ENCODE measurements around the gene DCBLD1.

The DCBLD1 gene

DNA sequence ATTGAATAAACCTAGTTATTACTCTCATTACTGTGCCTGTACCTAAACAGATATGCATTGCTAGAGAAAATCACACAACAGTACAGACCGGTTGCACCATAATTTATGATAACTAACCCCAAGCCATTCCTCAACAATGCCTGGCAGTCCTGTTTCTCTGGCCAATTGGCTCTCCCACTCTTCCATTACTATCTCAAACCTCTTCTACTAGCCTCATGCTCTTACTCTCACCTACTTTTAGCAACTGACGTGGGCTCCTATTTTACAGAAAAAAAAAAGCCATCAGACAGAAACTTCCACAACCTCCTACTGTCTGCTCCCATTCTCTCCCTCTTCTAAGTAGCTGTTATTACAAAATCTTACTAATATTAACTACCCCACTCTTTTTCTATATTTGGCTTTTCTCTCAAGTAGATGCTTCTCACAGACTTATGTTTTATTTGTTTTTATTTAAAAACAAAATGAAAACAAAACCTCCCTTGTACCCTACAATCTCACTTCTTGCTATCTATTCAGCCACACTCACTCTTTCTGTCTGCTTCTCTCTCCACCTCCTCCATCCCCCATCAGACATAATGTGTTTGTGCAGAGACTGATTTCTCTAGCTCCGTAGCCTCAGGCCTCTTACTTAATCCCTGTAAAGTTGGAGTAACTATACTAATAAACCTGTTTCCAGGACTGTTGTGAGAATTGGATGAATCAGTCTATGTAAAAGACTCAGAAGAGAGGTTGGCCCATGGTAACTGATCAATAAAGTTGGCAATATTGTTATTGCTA is 110.7 kb downstream of the DCBLD1 start:
- Histone ChIP-seq H3K4me3 (ENCODE audit: low read depth, low read length) (no peak overlapping the region), H3K27ac (ENCODE audit: low read depth, low read length) (no peak overlapping the region), H3K9me3 (ENCODE audit: control insufficient read depth, insufficient read depth, low read length) (peaks cover 8% of the 10 kb centered on the region), H3K27me3 (ENCODE audit: control insufficient read depth, insufficient read depth, low read length) (no peaks in the 10 kb centered on the region), H3K9ac (ENCODE audit: low read depth, low read length) (no peak overlapping the region), H3K36me3 (ENCODE audit: control insufficient read depth, insufficient read depth, low read length) (peaks cover 19% of the 10 kb centered on the region), H3K4me1 (ENCODE audit: control insufficient read depth, insufficient read depth, low read length) (no peaks in the 10 kb centered on the region)

DNA sequence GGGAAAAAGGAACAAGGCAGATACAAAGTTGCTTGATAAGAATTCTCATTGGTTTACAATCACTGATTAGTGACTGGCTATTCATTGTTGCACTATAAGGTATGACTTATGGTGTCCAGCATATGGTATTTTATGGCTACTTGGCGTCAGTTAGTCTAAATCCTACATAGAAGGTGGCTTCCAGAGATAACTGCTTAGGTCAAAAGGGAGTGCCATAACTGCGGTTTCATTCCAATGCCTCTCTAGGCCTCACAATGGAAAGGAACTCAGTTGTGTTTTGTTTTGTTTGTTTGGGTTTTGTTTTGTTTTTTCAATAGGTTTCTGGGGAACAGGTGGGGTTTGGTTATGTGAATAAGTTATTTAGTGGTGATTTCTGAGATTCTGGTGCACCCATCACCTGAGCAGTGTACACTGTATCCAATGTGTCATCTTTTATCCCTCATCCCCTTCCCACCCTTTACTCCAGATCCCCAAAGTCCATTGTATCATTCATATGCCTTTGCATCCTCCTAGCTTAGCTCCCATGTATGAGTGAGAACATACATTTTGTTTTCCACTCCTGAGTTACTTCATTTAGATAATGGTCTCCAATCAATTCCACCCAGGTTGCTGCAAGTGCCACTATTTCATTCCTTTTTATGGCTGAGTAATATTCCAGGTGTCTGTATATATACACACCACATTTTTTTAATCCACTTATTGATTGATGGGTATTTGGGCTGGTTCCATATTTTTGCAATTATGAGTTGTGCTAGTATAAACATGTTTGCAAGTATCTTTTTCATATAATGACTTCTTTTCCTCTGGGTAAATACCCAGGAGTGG is 112.8 kb downstream of the DCBLD1 start:
- Histone ChIP-seq H3K9me3 (ENCODE audit: control insufficient read depth, insufficient read depth, low read length) (peaks cover 10% of the 10 kb centered on the region), H3K27ac (ENCODE audit: low read depth, low read length) (no peak overlapping the region), H3K4me3 (ENCODE audit: low read depth, low read length) (no peak overlapping the region), H3K4me1 (ENCODE audit: control insufficient read depth, insufficient read depth, low read length) (no peaks in the 10 kb centered on the region), H3K36me3 (ENCODE audit: control insufficient read depth, insufficient read depth, low read length) (peaks cover 15% of the 10 kb centered on the region), H3K9ac (ENCODE audit: low read depth, low read length) (no peak overlapping the region), H3K27me3 (ENCODE audit: control insufficient read depth, insufficient read depth, low read length) (no peaks in the 10 kb centered on the region)

DNA sequence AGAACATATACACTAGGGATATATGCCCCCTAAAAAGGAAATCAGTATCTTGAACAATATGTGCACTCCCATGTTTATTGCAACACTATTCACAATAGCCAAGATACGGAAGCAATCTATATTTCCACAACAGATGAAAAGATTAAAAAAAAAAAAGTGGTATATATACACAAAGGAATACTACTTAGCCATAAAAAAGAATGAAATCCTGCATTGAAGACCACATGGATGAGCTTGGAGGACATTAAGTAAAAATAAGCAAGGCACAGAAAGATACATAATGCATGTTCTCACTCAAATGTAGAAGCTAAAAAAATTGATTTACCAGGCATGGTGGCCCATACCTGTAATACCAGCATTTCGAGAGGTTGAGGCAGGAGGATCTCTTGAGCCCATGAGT is 115.3 kb downstream of the DCBLD1 start:
- no peak overlapping the region for H3K9ac ChIP-seq (ENCODE audit: low read depth, low read length)
- H3K27me3 ChIP-seq (ENCODE audit: control insufficient read depth, insufficient read depth, low read length) = no peaks in the 10 kb centered on the region
- peaks cover 10% of the 10 kb centered on the region for H3K9me3 ChIP-seq (ENCODE audit: control insufficient read depth, insufficient read depth, low read length)
- H3K27ac ChIP-seq (ENCODE audit: low read depth, low read length) = no peak overlapping the region
- peaks cover 15% of the 10 kb centered on the region; the same call in 1 of the 2 replicates for H3K36me3 ChIP-seq (ENCODE audit: control insufficient read depth, insufficient read depth, low read length)
- no peak overlapping the region for H3K4me3 ChIP-seq (ENCODE audit: low read depth, low read length)
- H3K4me1 ChIP-seq (ENCODE audit: control insufficient read depth, insufficient read depth, low read length) = peaks cover 3% of the 10 kb centered on the region; the same call in 1 of the 2 replicates
